NCI-H226 (cell line): ENCODE results near the gene PPP1R10.

Experiments
- DNase-seq: peaks from one replicate; pipeline ENCODE4 v3.0.0-alpha.2; 2015

Gene PPP1R10

GRCh38 chr6:30554962-30555815, 61.9 kb downstream of the PPP1R10 start:
- DNase-seq: no peak

DNA sequence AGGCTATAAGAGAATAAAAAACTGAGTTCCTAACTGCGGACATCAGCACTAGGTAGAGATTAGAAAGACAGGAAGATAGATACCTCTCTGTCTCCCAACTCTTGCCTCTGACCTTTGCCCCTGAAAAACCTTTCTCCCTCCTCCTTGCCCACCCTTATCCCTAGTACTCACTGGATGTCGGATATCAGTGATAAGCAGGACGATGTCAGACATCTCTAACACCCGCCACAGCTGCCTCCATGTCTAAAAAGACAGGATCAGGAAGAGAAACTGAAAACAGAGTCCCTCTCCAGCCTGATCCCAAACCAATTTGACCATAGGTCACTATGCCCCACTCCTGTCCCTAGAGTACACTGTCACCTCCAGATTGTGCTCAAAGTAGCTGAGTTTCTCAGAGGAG, 62.6 kb downstream of the PPP1R10 start:
- DNase-seq: no peak
